Body of pancreas (tissue), 4 donors: Measurements from ENCODE around the gene SEMA4D. TPM values are rescaled to one million over a fixed set of nuclear protein-coding genes. Genes with fewer than 3 reads are reported as not detected.

Experiments
- microRNA-seq, 2 donors: library from miRNA; unstranded; fragments of <30 nt; microRNA quantifications; one replicate each; pipeline ENCODE4, GENCODE V29; 2016; ENCODE audit warnings: borderline number of aligned reads in 2 of 2, borderline replicate concordance in 2 of 2
- small RNA-seq: library from RNA; depleted of rRNA; stranded (forward); fragments of <200 nt; gene quantifications from one replicate; pipeline ENCODE3, GENCODE V24; 2016
- total RNA-seq, 2 donors: library from RNA; depleted of rRNA; stranded (reverse); fragments of >200 nt; gene quantifications; one replicate each; pipeline ENCODE4 v1.1.0, GENCODE V29; 2016

Gene SEMA4D
- total RNA-seq, 2 donors from 2014 or later = 15.6 to 18.1 TPM

Small RNA genes lying within 50 kb of the gene (microRNA-seq; reads per million reads assigned to microRNA genes)
- 0 reads per million in 2 donors for gene MIR3153

Small RNA genes lying within 50 kb of the gene (small RNA-seq; reads per million reads assigned to genes)
- gene MIR3153 = not detected

Other genes starting within 250 kb of the SEMA4D start
- gene CKS2, start 186.9 kb downstream of the SEMA4D start, total RNA-seq = 1 to 10 TPM; 2.9 to 4.3 TPM
- gene SECISBP2, start 179.6 kb downstream of the SEMA4D start, total RNA-seq = 10 to 100 TPM; 54.7 to 65.6 TPM
- 10 to 100 TPM; 30.3 to 54.2 TPM for gene GADD45G, start 106.9 kb upstream of the SEMA4D start, total RNA-seq